ENCODE measurements around the gene RPS14. TPM values are rescaled to one million over a fixed set of nuclear protein-coding genes. Genes with fewer than 3 reads are reported as not detected.

Gene RPS14
- total and polyA plus RNA-seq, 2 of the 8 experiments (the other 6 are each of a cell fraction or from before 2014, with no cell fraction given), result 2,548 to 6,423 TPM

- no peak overlapping the region for H3K27ac ChIP-seq (ENCODE audit: low read depth, low read length)
- H3K27me3 ChIP-seq (replicated peaks in 1 of 4; ENCODE audit: control insufficient read depth in 3 of 4, extremely low read depth in 1 of 4, insufficient read depth in 3 of 4, low read length in 3 of 4), result no peaks in the 10 kb centered on the region
- no peaks in the 10 kb centered on the region for H3K36me3 ChIP-seq (ENCODE audit: control insufficient read depth in 2 of 4, insufficient read depth in 4 of 4, low read length in 3 of 4)
- no peak overlapping the region for H4K8ac ChIP-seq (ENCODE audit: extremely low read depth, insufficient read depth, low read length)
- H2BK15ac ChIP-seq (ENCODE audit: low read length), result no peak overlapping the region
- 75% methylated on average over 4 of the region's 4 CpGs; no CpG with 5 or more reads in 1 of the 2 experiments for WGBS, 2 experiments (ENCODE audit: extremely low coverage in 1 of 2, insufficient coverage in 1 of 2, insufficient read length in 1 of 2, insufficient replicate concordance in 2 of 2, low coverage in 1 of 2, low lambda C conversion rate in 2 of 2, missing lambda C conversion rate in 1 of 2)
- no peaks in the 10 kb centered on the region for H3K9me3 ChIP-seq (ENCODE audit: insufficient read depth in 2 of 2, low read depth in 1 of 2, low read length in 1 of 2)
- no peak overlapping the region for H3K23ac ChIP-seq (ENCODE audit: insufficient read length)
- H3K4me3 ChIP-seq (ENCODE audit: extremely low read depth in 1 of 4, insufficient read depth in 2 of 4, low read depth in 3 of 4, low read length in 4 of 4), result peak overlapping the region in 2 of 4 experiments; percentile 35 to 37; a peak in 3 of 8 replicates
- no peak overlapping the region for H4K91ac ChIP-seq (replicated peaks; ENCODE audit: insufficient read length, low read length)
- DNase-seq (ENCODE audit: low read depth in 1 of 2, low spot score in 2 of 2) (peak in 1 of 2 experiments; percentile 67), FAIRE-seq (no peak)
- H3K18ac ChIP-seq (ENCODE audit: extremely low read depth, low read length), result no peak overlapping the region
- H4K5ac ChIP-seq (ENCODE audit: insufficient read length, low read depth, low read length), result no peak overlapping the region
- H2BK20ac ChIP-seq (ENCODE audit: low read length), result no peak overlapping the region
- peaks cover 3% of the 10 kb centered on the region for H3K23me2 ChIP-seq (ENCODE audit: low read depth, low read length)
- H3K4ac ChIP-seq (replicated peaks; ENCODE audit: insufficient read length, low read depth, low read length), result peak overlapping the region; percentile 58
- H2BK12ac ChIP-seq (ENCODE audit: low read depth, low read length), result no peak overlapping the region
- no peaks in the 10 kb centered on the region for H4K20me1 ChIP-seq (replicated peaks in 1 of 2; ENCODE audit: control insufficient read depth in 1 of 2, insufficient read depth in 2 of 2, low read length in 2 of 2)
- no peak overlapping the region for H2BK120ac ChIP-seq (replicated peaks; ENCODE audit: low read depth, low read length)
- no peak overlapping the region for H3K56ac ChIP-seq (replicated peaks; ENCODE audit: insufficient read length, low read depth, low read length)
- no peaks in the 10 kb centered on the region; the same call in 1 of the 2 replicates for H3K79me1 ChIP-seq (ENCODE audit: low read depth, low read length)
- peaks cover 8 to 27% (median 13%) of the 10 kb centered on the region in 4 experiments for H3K4me1 ChIP-seq (replicated peaks in 1 of 4; ENCODE audit: control insufficient read depth in 3 of 4, insufficient read depth in 4 of 4, low read length in 3 of 4)
- no peak overlapping the region for H2AFZ ChIP-seq (ENCODE audit: low read length)
- no peaks in the 10 kb centered on the region for H3K79me2 ChIP-seq (ENCODE audit: control insufficient read depth in 1 of 2, insufficient read depth in 2 of 2, low read length in 2 of 2)
- no peak overlapping the region for H2AK5ac ChIP-seq (ENCODE audit: low read depth, low read length)
- no peak overlapping the region for H3K14ac ChIP-seq (ENCODE audit: insufficient read length)
- 0 out of 2 replicates have a peak overlapping the region, but pooled peaks have one; percentile 89 for H2BK5ac ChIP-seq (ENCODE audit: low read depth, low read length)
- ChIA-PET POLR2A (ENCODE audit: partially characterized antibody) (interaction anchor here (0.6 to 4.8 kb wide), 18 partner anchors 10 to 366 kb away, joined by 3 to 30 read pairs (median 4); partner anchors contain the start of genes RPS14 and TCOF1), CTCF (ENCODE audit: partially characterized antibody) (interaction anchor here (0.6 to 4.4 kb wide), 16 partner anchors 9 to 371 kb away, joined by 3 to 43 read pairs (median 4); partner anchors contain the start of gene RPS14)
- H3K4me2 ChIP-seq (ENCODE audit: insufficient read depth in 1 of 2, low read depth in 2 of 2, low read length in 2 of 2), result peak overlapping the region; percentile 46 to 65; a peak in 3 of 4 replicates
- peak overlapping the region in 1 of 4 experiments; percentile 30; a peak in 2 of 7 replicates for H3K9ac ChIP-seq (replicated peaks in 1 of 4; ENCODE audit: extremely low read depth in 1 of 4, low read depth in 3 of 4, low read length in 3 of 4)
- TF ChIP-seq BCL11A (IDR thresholded peaks at IDR 0.05; ENCODE audit: low read depth in 2 of 2, low read length in 2 of 2) (no peak), SP1 (IDR thresholded peaks at IDR 0.05; ENCODE audit: low read depth, low read length) (peak; percentile 77; the same call in 1 of the 2 replicates), CHD2 (IDR thresholded peaks at IDR 0.05; ENCODE audit: low read length) (peak; percentile 75), POLR2AphosphoS5 (IDR thresholded peaks at IDR 0.05; ENCODE audit: low read depth, low read length) (no peak), BRCA1 (IDR thresholded peaks at IDR 0.05; ENCODE audit: low read depth, low read length) (no peak), CREB1 (IDR thresholded peaks at IDR 0.05) (peak; percentile 95), BACH1 (IDR thresholded peaks at IDR 0.05; ENCODE audit: low read length) (no peak), KDM5A (IDR thresholded peaks at IDR 0.05; ENCODE audit: low read length) (no peak), YY1 (IDR thresholded peaks at IDR 0.05; ENCODE audit: low read depth, low read length) (no peak), HDAC6 (IDR thresholded peaks at IDR 0.05; ENCODE audit: low read depth, low read length) (no peak), RXRA (IDR thresholded peaks at IDR 0.05; ENCODE audit: insufficient read depth, low read depth, low read length) (no peak), RFX5 (IDR thresholded peaks at IDR 0.05; ENCODE audit: borderline replicate concordance, low read depth, low read length) (peak; percentile 98)
These were observed 38.9 kb downstream of the RPS14 start for GRCh38 chr5:150410524-150411244.
